PFSK-1 (cell line): ENCODE measurements around the gene UBE2E1.

Source experiments
- FOXP2 ChIP-seq: optimal IDR thresholded peaks from 2 replicates; pipeline ENCODE3; 2011; ENCODE audit warnings: borderline replicate concordance, control low read depth, inconsistent platforms; ENCODE audit not compliant: insufficient read depth; ENCODE audit errors: extremely low read length, extremely low read depth
- POLR2AphosphoS5 ChIP-seq: IDR thresholded peaks from 2 replicates; pipeline ENCODE4 v1.6.1; 2012; ENCODE audit warnings: low read depth, mild to moderate bottlenecking, control low read depth, low read length, moderate library complexity
- SIN3A ChIP-seq: IDR thresholded peaks from 2 replicates; pipeline ENCODE4 v1.6.1; 2012; ENCODE audit warnings: mild to moderate bottlenecking, low read length, moderate library complexity, borderline replicate concordance; ENCODE audit not compliant: insufficient read depth
- TAF1 ChIP-seq: IDR thresholded peaks from 2 replicates; pipeline ENCODE4 v1.6.1; 2012; ENCODE audit warnings: low read length, control low read depth, borderline replicate concordance; ENCODE audit not compliant: insufficient read depth
- TF ChIP-seq, protein P1 (sequence below), 2 experiments: IDR thresholded peaks; 2 replicates each; pipeline versions ENCODE4 v1.6.1 to v1.8.0; 2011 to 2012; ENCODE audit warnings: low read depth in 2 of 2, low read length in 2 of 2, control low read depth in 1 of 2, inconsistent platforms in 1 of 2, mild to moderate bottlenecking in 1 of 2, moderate library complexity in 1 of 2; ENCODE audit not compliant: insufficient read depth in 1 of 2

UBE2E1 gene

DNA sequence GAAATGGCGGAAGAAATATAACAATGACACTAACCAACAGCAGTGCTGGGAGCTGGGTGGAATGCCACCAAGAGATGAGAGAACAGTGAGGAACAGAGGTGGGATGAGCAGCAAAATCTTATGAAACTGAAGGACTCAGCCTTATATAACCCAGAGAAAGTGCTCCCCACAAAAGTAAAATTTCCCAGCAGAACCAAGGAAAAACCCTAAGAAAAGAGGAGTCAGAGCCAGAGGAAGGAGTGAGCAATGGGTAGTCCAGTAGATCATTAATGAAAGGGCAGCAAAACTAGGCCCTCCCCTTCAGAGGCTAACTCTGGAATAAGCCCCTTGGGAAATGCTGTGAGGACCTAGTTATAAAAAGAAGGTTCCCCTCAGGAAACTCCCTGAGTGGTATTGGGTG lies 24.7 kb upstream of the UBE2E1 start:
- no peak for TF ChIP-seq TAF1
- TF ChIP-seq, protein P1, sequence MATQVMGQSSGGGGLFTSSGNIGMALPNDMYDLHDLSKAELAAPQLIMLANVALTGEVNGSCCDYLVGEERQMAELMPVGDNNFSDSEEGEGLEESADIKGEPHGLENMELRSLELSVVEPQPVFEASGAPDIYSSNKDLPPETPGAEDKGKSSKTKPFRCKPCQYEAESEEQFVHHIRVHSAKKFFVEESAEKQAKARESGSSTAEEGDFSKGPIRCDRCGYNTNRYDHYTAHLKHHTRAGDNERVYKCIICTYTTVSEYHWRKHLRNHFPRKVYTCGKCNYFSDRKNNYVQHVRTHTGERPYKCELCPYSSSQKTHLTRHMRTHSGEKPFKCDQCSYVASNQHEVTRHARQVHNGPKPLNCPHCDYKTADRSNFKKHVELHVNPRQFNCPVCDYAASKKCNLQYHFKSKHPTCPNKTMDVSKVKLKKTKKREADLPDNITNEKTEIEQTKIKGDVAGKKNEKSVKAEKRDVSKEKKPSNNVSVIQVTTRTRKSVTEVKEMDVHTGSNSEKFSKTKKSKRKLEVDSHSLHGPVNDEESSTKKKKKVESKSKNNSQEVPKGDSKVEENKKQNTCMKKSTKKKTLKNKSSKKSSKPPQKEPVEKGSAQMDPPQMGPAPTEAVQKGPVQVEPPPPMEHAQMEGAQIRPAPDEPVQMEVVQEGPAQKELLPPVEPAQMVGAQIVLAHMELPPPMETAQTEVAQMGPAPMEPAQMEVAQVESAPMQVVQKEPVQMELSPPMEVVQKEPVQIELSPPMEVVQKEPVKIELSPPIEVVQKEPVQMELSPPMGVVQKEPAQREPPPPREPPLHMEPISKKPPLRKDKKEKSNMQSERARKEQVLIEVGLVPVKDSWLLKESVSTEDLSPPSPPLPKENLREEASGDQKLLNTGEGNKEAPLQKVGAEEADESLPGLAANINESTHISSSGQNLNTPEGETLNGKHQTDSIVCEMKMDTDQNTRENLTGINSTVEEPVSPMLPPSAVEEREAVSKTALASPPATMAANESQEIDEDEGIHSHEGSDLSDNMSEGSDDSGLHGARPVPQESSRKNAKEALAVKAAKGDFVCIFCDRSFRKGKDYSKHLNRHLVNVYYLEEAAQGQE (IDR thresholded peaks at IDR 0.05; ENCODE audit: insufficient read depth in 1 of 2, low read depth in 2 of 2, low read length in 2 of 2), result no peak
- no peak for TF ChIP-seq SIN3A
- TF ChIP-seq POLR2AphosphoS5, result no peak
- TF ChIP-seq FOXP2, result no peak

DNA sequence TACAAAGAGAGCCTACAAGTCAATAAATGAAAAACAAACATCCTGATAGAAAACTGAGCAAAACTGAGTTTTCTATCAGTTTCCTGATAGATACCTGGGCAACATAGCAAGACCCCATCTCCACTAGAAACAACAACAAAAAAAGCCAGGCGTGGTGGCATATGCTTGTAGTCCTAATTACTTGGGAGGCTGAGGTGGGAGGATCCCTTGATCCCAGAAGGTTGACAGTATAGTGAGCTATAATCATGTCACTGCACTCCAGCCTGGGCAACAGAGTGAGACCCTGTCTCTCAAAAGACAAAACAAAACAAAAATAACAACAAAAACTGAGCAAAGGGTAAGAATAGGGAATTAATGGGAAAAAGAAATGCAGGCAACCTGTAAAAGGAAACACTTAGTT lies 23.9 kb upstream of the UBE2E1 start:
- TF ChIP-seq FOXP2 (no peak), TAF1 (no peak), POLR2AphosphoS5 (no peak), SIN3A (no peak)
- TF ChIP-seq, protein P1 (IDR thresholded peaks at IDR 0.05; ENCODE audit: insufficient read depth in 1 of 2, low read depth in 2 of 2, low read length in 2 of 2), result no peak

DNA sequence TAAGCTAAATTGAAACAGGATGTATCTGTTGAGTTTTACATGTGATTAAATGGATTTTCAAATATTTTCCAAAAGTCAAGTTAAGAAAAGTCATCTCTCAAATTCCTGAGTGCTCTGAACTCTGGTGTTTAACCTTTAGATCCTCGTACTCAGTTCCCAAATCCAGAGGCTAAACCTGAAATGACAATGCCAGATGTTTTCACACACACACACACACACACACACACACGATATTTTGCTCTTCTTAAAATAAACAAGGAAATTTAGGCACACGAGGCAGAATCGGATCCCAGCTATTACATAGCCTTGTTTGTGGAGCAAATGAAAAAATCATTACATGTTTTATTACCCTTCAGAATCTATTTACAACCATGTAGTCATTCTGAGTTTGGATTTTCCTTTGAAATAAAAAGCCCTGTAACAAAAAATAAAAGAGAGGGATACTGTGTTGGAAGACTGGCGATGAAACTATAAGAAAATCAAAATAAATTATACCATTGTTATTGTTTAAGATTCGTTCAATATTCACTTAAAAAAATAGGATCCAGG lies 20.6 kb upstream of the UBE2E1 start:
- no peak for TF ChIP-seq SIN3A
- no peak for TF ChIP-seq POLR2AphosphoS5
- no peak for TF ChIP-seq FOXP2
- TF ChIP-seq, protein P1 (IDR thresholded peaks at IDR 0.05; ENCODE audit: insufficient read depth in 1 of 2, low read depth in 2 of 2, low read length in 2 of 2), result no peak
- no peak for TF ChIP-seq TAF1

DNA sequence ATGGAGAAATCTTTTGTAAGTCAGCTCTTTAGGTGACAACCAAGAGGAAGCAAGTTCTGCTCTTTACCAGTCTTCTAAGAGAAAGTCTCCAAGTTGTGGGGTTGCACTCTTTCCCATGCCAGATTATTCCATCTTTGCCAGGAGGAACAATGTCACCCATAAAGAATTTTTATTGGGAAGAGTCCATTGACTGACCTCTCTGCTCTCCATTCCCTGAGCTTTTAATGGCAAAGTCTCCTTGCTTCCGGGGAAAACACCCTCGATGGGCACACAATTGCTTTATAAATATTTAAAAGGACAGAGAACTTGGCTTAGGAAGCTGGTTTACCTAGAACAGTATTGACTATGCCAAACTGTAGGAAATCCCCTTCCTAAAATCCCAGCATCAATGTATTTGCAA lies 19.9 kb upstream of the UBE2E1 start:
- TF ChIP-seq, protein P1 (IDR thresholded peaks at IDR 0.05; ENCODE audit: insufficient read depth in 1 of 2, low read depth in 2 of 2, low read length in 2 of 2), result no peak
- TF ChIP-seq SIN3A (no peak), TAF1 (no peak), FOXP2 (no peak), POLR2AphosphoS5 (no peak)

DNA sequence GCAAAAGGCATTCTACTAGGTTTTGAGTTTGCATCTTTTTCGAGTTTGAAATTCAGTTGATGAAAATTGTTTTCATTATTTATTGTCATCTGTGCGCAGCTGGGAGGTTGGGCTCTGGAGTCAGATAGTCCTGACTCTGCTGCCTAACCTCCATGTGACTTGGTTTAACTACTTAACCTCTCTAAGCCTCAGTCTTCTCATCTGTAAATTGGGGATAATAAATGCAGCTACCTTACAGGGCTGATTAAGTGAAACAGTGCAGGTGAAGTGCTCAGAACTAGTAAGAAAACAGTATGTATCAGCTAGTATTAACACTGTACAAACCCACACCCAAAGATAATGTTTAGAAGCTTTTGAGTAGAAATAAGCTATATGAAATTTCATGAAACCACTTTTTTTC lies 14.1 kb upstream of the UBE2E1 start:
- no peak for TF ChIP-seq SIN3A
- TF ChIP-seq TAF1, result no peak
- TF ChIP-seq, protein P1 (IDR thresholded peaks at IDR 0.05; ENCODE audit: insufficient read depth in 1 of 2, low read depth in 2 of 2, low read length in 2 of 2), result no peak
- no peak for TF ChIP-seq FOXP2
- no peak for TF ChIP-seq POLR2AphosphoS5
